ENCODE data around the gene PRKN.

- TF ChIP-seq POLR2A (IDR thresholded peaks at IDR 0.05; ENCODE audit: low read depth, low read length) (no peak), POLR2AphosphoS5 (IDR thresholded peaks at IDR 0.05; ENCODE audit: insufficient read depth, low read depth, low read length) (no peak)
- TF ChIP-seq, protein P1, sequence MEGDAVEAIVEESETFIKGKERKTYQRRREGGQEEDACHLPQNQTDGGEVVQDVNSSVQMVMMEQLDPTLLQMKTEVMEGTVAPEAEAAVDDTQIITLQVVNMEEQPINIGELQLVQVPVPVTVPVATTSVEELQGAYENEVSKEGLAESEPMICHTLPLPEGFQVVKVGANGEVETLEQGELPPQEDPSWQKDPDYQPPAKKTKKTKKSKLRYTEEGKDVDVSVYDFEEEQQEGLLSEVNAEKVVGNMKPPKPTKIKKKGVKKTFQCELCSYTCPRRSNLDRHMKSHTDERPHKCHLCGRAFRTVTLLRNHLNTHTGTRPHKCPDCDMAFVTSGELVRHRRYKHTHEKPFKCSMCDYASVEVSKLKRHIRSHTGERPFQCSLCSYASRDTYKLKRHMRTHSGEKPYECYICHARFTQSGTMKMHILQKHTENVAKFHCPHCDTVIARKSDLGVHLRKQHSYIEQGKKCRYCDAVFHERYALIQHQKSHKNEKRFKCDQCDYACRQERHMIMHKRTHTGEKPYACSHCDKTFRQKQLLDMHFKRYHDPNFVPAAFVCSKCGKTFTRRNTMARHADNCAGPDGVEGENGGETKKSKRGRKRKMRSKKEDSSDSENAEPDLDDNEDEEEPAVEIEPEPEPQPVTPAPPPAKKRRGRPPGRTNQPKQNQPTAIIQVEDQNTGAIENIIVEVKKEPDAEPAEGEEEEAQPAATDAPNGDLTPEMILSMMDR (IDR thresholded peaks at IDR 0.05; ENCODE audit: extremely low read depth in 1 of 2, insufficient read depth in 1 of 2, low read depth in 1 of 2, low read length in 2 of 2): no peak
- TF ChIP-seq, protein P2, sequence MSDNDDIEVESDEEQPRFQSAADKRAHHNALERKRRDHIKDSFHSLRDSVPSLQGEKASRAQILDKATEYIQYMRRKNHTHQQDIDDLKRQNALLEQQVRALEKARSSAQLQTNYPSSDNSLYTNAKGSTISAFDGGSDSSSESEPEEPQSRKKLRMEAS (IDR thresholded peaks at IDR 0.05; ENCODE audit: insufficient read depth, insufficient read length): no peak
Observed at GRCh38 chr6:162448294-162448693, 279.3 kb downstream of the PRKN start.

Measured in endothelial cell of umbilical vein (primary cell).